HCT116 (cell line): ENCODE results near the gene CDH24. TPM values are rescaled to one million over a fixed set of nuclear protein-coding genes. Genes with fewer than 3 reads are reported as not detected.
A peak's percentile ranks its signal among the peaks of the same experiment; 100 is the strongest.

ENCODE experiments used
- ATAC-seq: fragments of 200-7000 bp; cut with Tn5 transposase; 2 replicates; pipeline ENCODE4 v1.9.1; 2020; ENCODE audit warnings: mild to moderate bottlenecking, moderate library complexity
- Bru-seq: library from RNA; stranded (reverse); fragments of 400-500 nt; gene quantifications from one replicate; lab custom pipeline; 2021; lab: Mats Ljungman, UMichigan
- BruChase-seq, 2 experiments: library from RNA; stranded (reverse); fragments of 400-500 nt; gene quantifications; one replicate each; lab custom pipeline; 2021; lab: Mats Ljungman, UMichigan
- BruUV-seq: library from RNA; stranded (reverse); fragments of 400-500 nt; replicated peaks from 2 replicates; lab custom pipeline; 2021; lab: Mats Ljungman, UMichigan
- CTCF ChIA-PET: fragments of 300-600 bp; sonication (Branson Sonifier 250); formaldehyde crosslinking; loops from one replicate; lab custom pipeline; 2021; ENCODE audit warnings: antibody characterized with exemption; lab: Charles Lee
- POLR2A ChIA-PET: fragments of 300-600, 350-600 bp; sonication (Branson Sonifier 250); formaldehyde crosslinking; loops from one replicate; lab custom pipeline; 2021; ENCODE audit warnings: antibody characterized with exemption; lab: Charles Lee
- RAD21 ChIA-PET, 2 experiments: fragments of 300-600 bp; sonication (Branson Sonifier 250); formaldehyde crosslinking; loops; one replicate each; lab custom pipeline; 2023; ENCODE audit warnings: low total read pairs in 2 of 2; ENCODE audit not compliant: uncharacterized antibody in 2 of 2, unreplicated experiment in 2 of 2, low non-redundant PET in 1 of 2; lab: Charles Lee
- DNase-seq: peaks from one replicate; pipeline ENCODE4 v3.0.0-alpha.2; 2010; ENCODE audit warnings: low read depth, low spot score
- H2AFZ ChIP-seq: fragments of 200-600 bp; shearing (Covaris generic), sonication (generic); 2 replicates; pipeline ENCODE4 v1.6.1; 2017; ENCODE audit warnings: low read depth, mixed run types, mixed read lengths, antibody characterized with exemption, low read length; ENCODE audit not compliant: poor library complexity, severe bottlenecking
- H3K27ac ChIP-seq: 2 replicates; pipeline ENCODE4 v1.5.1; 2012; ENCODE audit warnings: low read depth, low read length
- H3K27me3 ChIP-seq: fragments of 200-600 bp; sonication (generic); 2 replicates; pipeline ENCODE4 v1.6.1; 2016; ENCODE audit warnings: mixed run types, low read length, mixed read lengths; ENCODE audit not compliant: insufficient read depth
- H3K36me3 ChIP-seq, 2 experiments: fragments of 200-500 bp in 1 of 2; fragments of 200-600 bp in 1 of 2; sonication (Bioruptor generic) in 1 of 2; sonication (generic) in 1 of 2; 2 replicates each; pipeline versions ENCODE4 v1.5.1 to v1.6.1; 2014 to 2016; ENCODE audit warnings: low read length in 2 of 2, inconsistent platforms in 1 of 2, mixed read lengths in 1 of 2, mixed run types in 1 of 2; ENCODE audit not compliant: insufficient read depth in 2 of 2, control insufficient read depth in 1 of 2
- H3K4me1 ChIP-seq, 2 experiments: fragments of 200-600 bp in 1 of 2; sonication (generic) in 1 of 2; 2 replicates each; pipeline versions ENCODE4 v1.5.1 to v1.6.1; 2012 to 2017; ENCODE audit warnings: low read length in 2 of 2, inconsistent platforms in 1 of 2, mild to moderate bottlenecking in 1 of 2, mixed read lengths in 1 of 2, mixed run types in 1 of 2, moderate library complexity in 1 of 2; ENCODE audit not compliant: insufficient read depth in 2 of 2, control insufficient read depth in 1 of 2
- H3K4me2 ChIP-seq: fragments of 200-600 bp; sonication (generic); 2 replicates; pipeline ENCODE4 v1.6.1; 2017; ENCODE audit warnings: mixed run types, low read length, mixed read lengths
- H3K4me3 ChIP-seq, 2 experiments: fragments of 200-600 bp in 1 of 2; sonication (generic) in 1 of 2; replicated peaks in 1 of 2; 2 replicates each; pipeline ENCODE4 v1.5.1; 2011 to 2016; ENCODE audit warnings: low read length in 2 of 2, control low read depth in 1 of 2, low read depth in 1 of 2, mild to moderate bottlenecking in 1 of 2, mixed read lengths in 1 of 2, mixed run types in 1 of 2
- H3K79me2 ChIP-seq: fragments of 200-600 bp; sonication (generic); 2 replicates; pipeline ENCODE4 v1.6.1; 2017; ENCODE audit warnings: mild to moderate bottlenecking, mixed run types, low read length, moderate library complexity, mixed read lengths; ENCODE audit not compliant: insufficient read depth
- H3K9ac ChIP-seq: fragments of 200-600 bp; sonication (generic); 2 replicates; pipeline ENCODE4 v1.6.1; 2016; ENCODE audit warnings: low read length, mixed read lengths
- H3K9me2 ChIP-seq: fragments of 200-600 bp; sonication (generic), shearing (Covaris generic); 2 replicates; pipeline ENCODE4 v1.6.1; 2017; ENCODE audit warnings: mixed run types, mild to moderate bottlenecking, moderate library complexity; ENCODE audit not compliant: insufficient read depth
- H3K9me3 ChIP-seq, 2 experiments: fragments of 200-500 bp in 1 of 2; fragments of 200-600 bp in 1 of 2; sonication (Bioruptor generic) in 1 of 2; sonication (generic) in 1 of 2; 2 replicates each; pipeline ENCODE4 v1.6.1; 2014 to 2017; ENCODE audit warnings: low read length in 2 of 2, mixed read lengths in 2 of 2, inconsistent platforms in 1 of 2, low read depth in 1 of 2, mild to moderate bottlenecking in 1 of 2, mixed run types in 1 of 2, moderate library complexity in 1 of 2; ENCODE audit not compliant: control insufficient read depth in 1 of 2, insufficient read depth in 1 of 2
- H4K20me1 ChIP-seq: fragments of 200-600 bp; sonication (generic), shearing (Covaris generic); 2 replicates; pipeline ENCODE4 v1.6.1; 2017; ENCODE audit warnings: mixed run types, mild to moderate bottlenecking, moderate library complexity; ENCODE audit not compliant: insufficient read depth
- CBX3 ChIP-seq: IDR thresholded peaks from 2 replicates; pipeline ENCODE4 v1.6.1; 2012; ENCODE audit warnings: low read depth
- EGR1 ChIP-seq: IDR thresholded peaks from 2 replicates; pipeline ENCODE4 v1.6.1; 2012; ENCODE audit warnings: low read depth
- FOSL1 ChIP-seq: IDR thresholded peaks from 2 replicates; pipeline ENCODE4 v1.6.1; 2012; ENCODE audit warnings: low read depth
- POLR2A ChIP-seq: IDR thresholded peaks from 2 replicates; pipeline ENCODE4 v1.7.0; 2011; ENCODE audit warnings: borderline replicate concordance; ENCODE audit not compliant: insufficient read depth, insufficient read length; ENCODE audit errors: extremely low read depth
- SIN3A ChIP-seq: IDR thresholded peaks from 2 replicates; pipeline ENCODE4 v1.6.1; 2012; ENCODE audit warnings: low read depth
- TCF7L2 ChIP-seq: IDR thresholded peaks from 2 replicates; pipeline ENCODE4 v1.7.0; 2011; ENCODE audit warnings: borderline replicate concordance, inconsistent platforms; ENCODE audit not compliant: insufficient read depth, insufficient read length; ENCODE audit errors: extremely low read depth
- intact Hi-C: fragments of 100-400 bp; cut with micrococcal nuclease; formaldehyde crosslinking; loops from 2 replicates; pipeline ENCODE4 v1.10.0; 2022
- long read RNA-seq: library from polyadenylated mRNA; unstranded; transcript quantifications from one replicate; pipeline ENCODE4 v2.0.0, GENCODE V29; 2021; ENCODE audit not compliant: unreplicated experiment
- polyA plus RNA-seq: library from polyadenylated mRNA; unstranded; fragments of >200 nt; gene quantifications from 2 replicates; pipeline ENCODE4 v1.2.1, GENCODE V29; 2012; ENCODE audit warnings: missing spikeins
- total RNA-seq: library from RNA; stranded (reverse); gene quantifications from one replicate; pipeline ENCODE4 v1.2.1, GENCODE V29; 2021; ENCODE audit not compliant: unreplicated experiment

The CDH24 gene, protein sequence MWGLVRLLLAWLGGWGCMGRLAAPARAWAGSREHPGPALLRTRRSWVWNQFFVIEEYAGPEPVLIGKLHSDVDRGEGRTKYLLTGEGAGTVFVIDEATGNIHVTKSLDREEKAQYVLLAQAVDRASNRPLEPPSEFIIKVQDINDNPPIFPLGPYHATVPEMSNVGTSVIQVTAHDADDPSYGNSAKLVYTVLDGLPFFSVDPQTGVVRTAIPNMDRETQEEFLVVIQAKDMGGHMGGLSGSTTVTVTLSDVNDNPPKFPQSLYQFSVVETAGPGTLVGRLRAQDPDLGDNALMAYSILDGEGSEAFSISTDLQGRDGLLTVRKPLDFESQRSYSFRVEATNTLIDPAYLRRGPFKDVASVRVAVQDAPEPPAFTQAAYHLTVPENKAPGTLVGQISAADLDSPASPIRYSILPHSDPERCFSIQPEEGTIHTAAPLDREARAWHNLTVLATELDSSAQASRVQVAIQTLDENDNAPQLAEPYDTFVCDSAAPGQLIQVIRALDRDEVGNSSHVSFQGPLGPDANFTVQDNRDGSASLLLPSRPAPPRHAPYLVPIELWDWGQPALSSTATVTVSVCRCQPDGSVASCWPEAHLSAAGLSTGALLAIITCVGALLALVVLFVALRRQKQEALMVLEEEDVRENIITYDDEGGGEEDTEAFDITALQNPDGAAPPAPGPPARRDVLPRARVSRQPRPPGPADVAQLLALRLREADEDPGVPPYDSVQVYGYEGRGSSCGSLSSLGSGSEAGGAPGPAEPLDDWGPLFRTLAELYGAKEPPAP
- 19.3 TPM for total RNA-seq
- 10.7 and 11.9 TPM in 2 replicates for polyA plus RNA-seq
- percentile 53 among the genes with signal in this experiment for Bru-seq, nascent RNA
- BruChase-seq, experiment 1, labeled RNA remaining after a 6-hour chase, result percentile 71 among the genes with signal in this experiment
- BruChase-seq, experiment 2, labeled RNA remaining after a 2-hour chase, result percentile 66 among the genes with signal in this experiment
- long read RNA-seq, partial matches to known transcripts, result 6 of 12 reads
- long read RNA-seq, other reads (novel, unspliced or antisense), result 5 of 12 reads

DNA sequence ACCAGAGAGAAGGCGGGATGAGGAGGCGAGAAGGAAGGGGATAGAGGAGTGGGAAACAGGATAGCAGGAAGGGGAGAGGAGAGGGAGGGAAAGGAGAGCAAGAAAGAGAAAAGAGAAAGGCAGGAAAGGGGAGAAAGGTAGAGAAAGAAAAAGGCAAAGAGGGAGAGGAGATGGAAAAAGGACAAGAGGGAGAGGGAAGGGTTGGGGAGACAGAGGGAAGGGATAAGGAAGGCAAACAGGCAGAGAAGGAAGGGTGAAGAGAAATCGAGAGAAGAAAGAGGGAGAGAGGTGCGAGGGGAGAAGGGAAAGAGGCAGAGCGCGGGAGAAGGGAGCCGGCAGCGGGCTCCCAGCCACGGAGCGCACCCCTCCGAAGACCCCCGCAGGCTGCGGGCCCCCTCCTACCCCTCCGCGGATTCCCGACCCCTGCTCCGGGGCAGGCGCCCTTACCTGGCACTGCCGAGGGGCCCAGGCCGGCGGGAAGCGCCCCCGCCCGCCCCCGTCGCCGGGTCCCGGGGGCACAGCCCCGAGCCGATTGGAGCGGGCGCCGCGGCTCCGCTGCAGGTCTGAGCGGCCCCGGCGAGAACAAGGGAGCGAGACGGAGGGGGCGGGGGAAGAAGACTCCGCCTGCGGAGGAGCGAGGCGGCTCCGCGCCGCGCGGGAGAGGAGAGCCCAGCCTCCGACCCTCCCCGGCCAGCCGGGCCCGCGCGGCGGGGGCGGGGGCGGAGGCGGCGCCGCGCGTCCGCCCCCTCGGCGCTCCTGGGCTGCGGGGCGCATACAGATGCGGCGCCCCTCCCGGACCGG is at the start of gene CDH24:
Gene CDH24 (minus strand): TSS at position 565 of the 801 bp plus-strand sequence. CDS start 1,787 bp downstream, outside the sequence.
- H3K9me3 ChIP-seq, result no peaks in the 10 kb centered on the region
- no TSS peak for BruUV-seq
- H2AFZ ChIP-seq, result no peak within 1 kb of the TSS
- peak; percentile 69 for ATAC-seq
- H4K20me1 ChIP-seq, result no peaks in the 10 kb centered on the region
- H3K9me2 ChIP-seq, result no peaks in the 10 kb centered on the region
- peaks cover 16 to 36% of the 10 kb centered on the region in 2 experiments for H3K4me1 ChIP-seq
- peaks cover 19% of the 10 kb centered on the region in 2 experiments; a peak in 3 of 4 replicates for H3K36me3 ChIP-seq
- ChIA-PET POLR2A (interaction anchor here (0.6 to 1.7 kb wide), 7 partner anchors 9 to 495 kb away, joined by 3 to 10 read pairs (median 5); no protein-coding TSS in a partner anchor), CTCF (interaction anchor here (0.5 to 9.9 kb wide), 33 partner anchors 8 to 498 kb away, joined by 3 to 175 read pairs (median 5); partner anchors contain the start of genes ACIN1, AJUBA, C14orf119 and LRP10), RAD21 (interaction anchor here (0.9 to 2.2 kb wide), 10 partner anchors 12 to 85 kb away, joined by 3 to 12 read pairs (median 4); partner anchors contain the start of gene AJUBA (in 1 of the 2))
- TF ChIP-seq CBX3 (no peak), TCF7L2 (peak; percentile 29), SIN3A (no peak), POLR2A (peak; percentile 36), EGR1 (0 out of 2 replicates have a peak, but pooled peaks have one; percentile 48), FOSL1 (no peak)
- intact Hi-C loops, result loop anchor here (5.0 kb wide), 2 partner anchors 50 to 500 kb away; no protein-coding TSS in a partner anchor
- H3K4me3 ChIP-seq, result peak within 1 kb of the TSS; percentile 59 to 61
- H3K79me2 ChIP-seq, result peaks cover 7% of the 10 kb centered on the region; the same call in 1 of the 2 replicates
- peak within 1 kb of the TSS; percentile 63 for H3K9ac ChIP-seq
- H3K4me2 ChIP-seq, result peak within 1 kb of the TSS; percentile 95
- no peaks in the 10 kb centered on the region for H3K27me3 ChIP-seq
- DNase-seq, result no peak
- H3K27ac ChIP-seq, result peak within 1 kb of the TSS; percentile 84
